Suprapubic skin (tissue), 3 donors: Measurements from ENCODE around the gene FOXL3.

Experiments used
- POLR2A ChIP-seq, 2 donors: fragments of 450-650 bp; IDR thresholded peaks; one replicate each; pipeline ENCODE4 v1.6.1; 2017; ENCODE audit warnings: antibody characterized with exemption in 2 of 2, mild to moderate bottlenecking in 2 of 2, moderate library complexity in 2 of 2
- TF ChIP-seq, protein P1 (sequence below), 2 donors: fragments of 200-600 bp in 1 of 2; fragments of 450-650 bp in 1 of 2; sonication (generic) in 1 of 2; IDR thresholded peaks; one replicate each; pipeline ENCODE4 v1.5.1; 2016 to 2019; ENCODE audit warnings: antibody characterized with exemption in 2 of 2, mild to moderate bottlenecking in 1 of 2, moderate library complexity in 1 of 2

DNA sequence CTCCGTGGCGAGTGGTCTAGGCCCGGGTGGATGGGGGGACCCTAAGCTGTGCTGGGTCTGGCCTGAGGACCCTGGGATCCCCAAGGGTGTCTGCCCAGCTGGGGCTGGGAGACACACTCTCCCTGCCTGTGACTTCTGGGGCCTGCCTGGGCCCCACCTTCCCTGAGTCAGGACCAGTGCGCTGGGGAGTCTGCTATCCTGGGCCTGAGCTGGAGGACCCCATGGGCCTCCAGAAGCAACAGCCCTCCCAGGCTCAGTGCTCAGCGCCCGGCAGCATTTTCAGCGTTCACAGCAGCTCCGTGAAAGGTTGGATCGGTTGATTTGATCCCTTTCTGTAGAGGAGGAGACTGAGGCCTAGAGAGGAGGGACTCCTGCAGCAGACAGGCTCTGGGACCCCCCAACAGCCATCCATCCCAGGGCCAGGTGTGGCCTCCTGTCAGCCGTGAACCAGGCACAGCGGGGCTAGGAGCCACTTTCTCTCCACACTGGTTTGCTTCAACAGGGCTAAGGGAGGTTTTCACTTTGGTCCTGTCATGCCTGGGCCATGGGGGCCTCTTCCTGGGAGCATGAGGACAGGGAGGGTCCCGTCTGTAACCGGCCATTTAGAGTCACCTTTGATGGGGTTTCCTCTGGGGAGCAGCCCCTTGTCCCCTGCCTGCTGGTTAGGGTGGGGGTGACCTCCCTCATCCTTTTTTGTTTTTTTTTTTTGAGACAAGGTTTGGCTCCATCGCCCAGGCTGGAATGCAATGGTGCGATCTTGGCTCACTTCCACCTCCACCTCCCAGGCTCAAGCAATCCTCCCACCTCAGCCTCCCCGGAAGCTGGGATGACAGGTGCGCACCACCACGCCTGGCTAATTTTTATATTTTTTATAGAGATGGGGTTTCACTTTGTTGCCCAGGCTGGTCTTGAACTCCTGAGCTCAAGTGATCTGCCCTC is 12.4 kb downstream of the FOXL3 start:
- TF ChIP-seq, protein P1, sequence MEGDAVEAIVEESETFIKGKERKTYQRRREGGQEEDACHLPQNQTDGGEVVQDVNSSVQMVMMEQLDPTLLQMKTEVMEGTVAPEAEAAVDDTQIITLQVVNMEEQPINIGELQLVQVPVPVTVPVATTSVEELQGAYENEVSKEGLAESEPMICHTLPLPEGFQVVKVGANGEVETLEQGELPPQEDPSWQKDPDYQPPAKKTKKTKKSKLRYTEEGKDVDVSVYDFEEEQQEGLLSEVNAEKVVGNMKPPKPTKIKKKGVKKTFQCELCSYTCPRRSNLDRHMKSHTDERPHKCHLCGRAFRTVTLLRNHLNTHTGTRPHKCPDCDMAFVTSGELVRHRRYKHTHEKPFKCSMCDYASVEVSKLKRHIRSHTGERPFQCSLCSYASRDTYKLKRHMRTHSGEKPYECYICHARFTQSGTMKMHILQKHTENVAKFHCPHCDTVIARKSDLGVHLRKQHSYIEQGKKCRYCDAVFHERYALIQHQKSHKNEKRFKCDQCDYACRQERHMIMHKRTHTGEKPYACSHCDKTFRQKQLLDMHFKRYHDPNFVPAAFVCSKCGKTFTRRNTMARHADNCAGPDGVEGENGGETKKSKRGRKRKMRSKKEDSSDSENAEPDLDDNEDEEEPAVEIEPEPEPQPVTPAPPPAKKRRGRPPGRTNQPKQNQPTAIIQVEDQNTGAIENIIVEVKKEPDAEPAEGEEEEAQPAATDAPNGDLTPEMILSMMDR (IDR thresholded peaks at IDR 0.05), result no peak
- no peak for TF ChIP-seq POLR2A (IDR thresholded peaks at IDR 0.05)
